Fibroblast of the aortic adventitia (primary cell): ENCODE results near the gene NADK2. TPM values are rescaled to one million over a fixed set of nuclear protein-coding genes. Genes with fewer than 3 reads are reported as not detected.

Experiments
- DNase-seq: peaks from one replicate; pipeline ENCODE4 v3.0.0-alpha.2; 2010; ENCODE audit warnings: low read depth
- H3K4me3 ChIP-seq: 2 replicates; pipeline ENCODE4 v1.5.1; 2011; ENCODE audit warnings: low read depth, mild to moderate bottlenecking, control low read depth, low read length, moderate library complexity
- total RNA-seq: library from RNA; depleted of rRNA; stranded (reverse); fragments of >200 nt; gene quantifications from 2 replicates; pipeline ENCODE4 v1.2.3, GENCODE V29; 2012; ENCODE audit warnings: low replicate concordance
- TF ChIP-seq, protein P1 (sequence below): IDR thresholded peaks from 2 replicates; pipeline ENCODE4 v1.5.1; 2011; ENCODE audit warnings: mild to moderate bottlenecking, low read length, control low read depth, inconsistent platforms; ENCODE audit not compliant: insufficient read depth

Gene NADK2
- total RNA-seq, 1 donor = 29.7 TPM

DNA sequence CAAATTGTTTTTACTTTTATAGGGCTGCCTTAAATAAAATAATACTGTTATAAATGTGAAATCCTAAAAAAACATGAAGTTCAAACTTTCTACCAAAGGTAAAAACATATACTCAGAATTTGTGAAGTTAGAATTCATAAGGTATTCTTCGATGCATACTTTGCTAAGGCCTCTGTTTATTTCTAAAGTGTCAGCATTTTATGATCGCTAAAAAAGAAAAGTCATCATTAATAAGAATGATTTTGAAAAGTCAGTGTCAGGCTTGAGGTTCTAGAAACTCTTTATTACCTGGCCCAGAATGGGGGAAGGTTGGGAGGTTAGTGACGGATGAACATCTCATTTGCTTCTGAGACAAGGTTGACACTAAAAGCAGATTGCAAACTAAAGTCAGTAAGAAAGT lies 26.2 kb upstream of the NADK2 start:
- no peak overlapping the region for H3K4me3 ChIP-seq
- no peak for DNase-seq
- TF ChIP-seq, protein P1, sequence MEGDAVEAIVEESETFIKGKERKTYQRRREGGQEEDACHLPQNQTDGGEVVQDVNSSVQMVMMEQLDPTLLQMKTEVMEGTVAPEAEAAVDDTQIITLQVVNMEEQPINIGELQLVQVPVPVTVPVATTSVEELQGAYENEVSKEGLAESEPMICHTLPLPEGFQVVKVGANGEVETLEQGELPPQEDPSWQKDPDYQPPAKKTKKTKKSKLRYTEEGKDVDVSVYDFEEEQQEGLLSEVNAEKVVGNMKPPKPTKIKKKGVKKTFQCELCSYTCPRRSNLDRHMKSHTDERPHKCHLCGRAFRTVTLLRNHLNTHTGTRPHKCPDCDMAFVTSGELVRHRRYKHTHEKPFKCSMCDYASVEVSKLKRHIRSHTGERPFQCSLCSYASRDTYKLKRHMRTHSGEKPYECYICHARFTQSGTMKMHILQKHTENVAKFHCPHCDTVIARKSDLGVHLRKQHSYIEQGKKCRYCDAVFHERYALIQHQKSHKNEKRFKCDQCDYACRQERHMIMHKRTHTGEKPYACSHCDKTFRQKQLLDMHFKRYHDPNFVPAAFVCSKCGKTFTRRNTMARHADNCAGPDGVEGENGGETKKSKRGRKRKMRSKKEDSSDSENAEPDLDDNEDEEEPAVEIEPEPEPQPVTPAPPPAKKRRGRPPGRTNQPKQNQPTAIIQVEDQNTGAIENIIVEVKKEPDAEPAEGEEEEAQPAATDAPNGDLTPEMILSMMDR = no peak

DNA sequence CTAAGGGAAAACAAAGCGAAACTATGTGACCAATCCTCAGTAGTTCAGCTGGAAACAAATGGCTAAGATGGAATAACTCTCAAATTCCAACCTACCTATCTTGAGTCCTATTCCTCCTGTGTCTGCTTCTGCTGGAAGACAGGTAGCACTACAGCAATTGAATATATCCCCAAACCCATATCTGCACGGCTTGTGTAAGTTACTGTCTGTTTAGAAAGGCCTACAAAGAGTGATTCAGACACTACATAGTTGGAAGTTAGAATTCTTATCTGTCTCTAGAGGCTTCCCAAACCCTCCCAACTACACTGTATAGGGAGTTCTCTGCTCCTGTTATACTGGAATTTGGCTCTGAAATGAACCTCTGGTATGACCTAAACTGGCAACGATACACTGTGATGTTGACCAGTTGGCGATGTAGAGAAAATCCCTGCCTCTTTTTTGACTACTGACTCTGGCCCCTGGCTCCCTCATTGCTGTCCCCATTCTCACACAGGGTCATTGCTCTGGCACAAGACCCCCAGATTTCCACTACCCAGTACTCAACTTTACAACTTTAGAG lies 22.6 kb upstream of the NADK2 start:
- TF ChIP-seq, protein P1 = no peak
- peak; percentile 42 for DNase-seq
- no peak overlapping the region for H3K4me3 ChIP-seq

DNA sequence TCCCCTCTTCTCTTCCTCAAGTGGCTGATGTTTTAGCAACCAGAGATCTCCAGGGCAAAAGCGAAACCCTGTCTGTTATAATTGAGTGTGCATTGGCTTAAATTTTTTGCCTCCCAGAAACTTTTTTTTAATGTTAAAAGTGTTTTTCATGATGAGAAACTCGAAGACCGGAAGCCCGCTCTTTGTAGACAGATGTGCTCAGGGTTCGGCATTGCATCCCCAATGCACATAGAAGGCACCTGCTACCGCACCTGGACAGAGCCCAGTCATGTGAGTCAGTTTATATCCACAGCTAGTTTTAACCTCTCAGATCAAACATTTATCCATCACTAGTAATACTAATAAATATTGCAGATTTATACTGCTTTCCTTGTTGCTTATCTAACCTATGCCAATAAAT lies 19.5 kb upstream of the NADK2 start:
- DNase-seq = no peak
- TF ChIP-seq, protein P1 = no peak
- H3K4me3 ChIP-seq = no peak overlapping the region

DNA sequence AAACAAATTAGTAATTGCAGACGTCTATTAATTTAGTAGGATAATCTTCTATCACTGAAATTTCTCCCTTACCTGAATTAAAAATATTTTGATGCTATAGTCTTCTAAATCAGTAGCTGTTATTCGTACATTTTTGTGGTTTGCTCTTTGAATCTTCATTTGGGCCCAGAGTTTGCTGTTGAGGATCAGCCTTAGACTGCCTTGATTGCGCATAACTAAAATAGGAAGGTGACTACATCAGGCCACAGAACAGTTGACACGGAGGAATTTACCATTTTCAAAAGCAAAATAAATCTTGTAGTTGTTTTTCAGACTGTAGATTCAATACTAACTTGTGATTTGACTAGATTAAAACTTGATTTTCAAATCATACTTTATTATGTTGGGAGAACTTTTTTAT lies 11.8 kb upstream of the NADK2 start:
- no peak for DNase-seq
- no peak overlapping the region for H3K4me3 ChIP-seq
- TF ChIP-seq, protein P1 = no peak

DNA sequence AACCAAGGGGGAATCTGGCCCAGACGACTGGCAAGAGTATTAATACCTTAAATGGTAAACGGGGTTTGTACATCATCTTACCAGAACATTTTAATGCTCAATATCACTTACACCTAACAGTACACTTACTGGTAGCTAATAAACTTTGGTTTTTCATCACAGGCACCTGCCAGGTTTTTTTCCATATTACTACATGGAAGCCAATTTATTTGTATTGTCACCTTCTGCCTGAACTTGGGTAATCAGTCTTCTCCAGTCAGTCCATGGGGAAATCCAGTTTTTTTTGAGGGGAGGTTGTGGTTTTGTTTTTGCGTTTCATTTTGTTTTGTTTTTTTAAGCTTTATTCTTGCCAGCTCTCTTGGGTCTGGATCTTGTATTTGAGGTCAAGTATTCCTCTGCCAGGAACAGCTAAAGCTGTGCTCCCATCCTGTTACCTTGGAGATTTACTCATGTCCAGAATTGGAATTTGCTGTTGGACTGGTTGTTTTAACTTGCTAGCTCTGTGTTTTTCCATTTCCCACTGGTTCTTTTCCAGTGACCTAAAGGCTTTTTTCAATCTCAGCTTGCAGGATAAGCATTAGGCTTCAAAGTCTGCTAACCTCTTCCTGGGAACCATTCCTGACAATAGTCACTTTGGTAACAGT lies 11.1 kb upstream of the NADK2 start:
- peak; percentile 79 for DNase-seq
- H3K4me3 ChIP-seq = no peak overlapping the region
- TF ChIP-seq, protein P1 = no peak

DNA sequence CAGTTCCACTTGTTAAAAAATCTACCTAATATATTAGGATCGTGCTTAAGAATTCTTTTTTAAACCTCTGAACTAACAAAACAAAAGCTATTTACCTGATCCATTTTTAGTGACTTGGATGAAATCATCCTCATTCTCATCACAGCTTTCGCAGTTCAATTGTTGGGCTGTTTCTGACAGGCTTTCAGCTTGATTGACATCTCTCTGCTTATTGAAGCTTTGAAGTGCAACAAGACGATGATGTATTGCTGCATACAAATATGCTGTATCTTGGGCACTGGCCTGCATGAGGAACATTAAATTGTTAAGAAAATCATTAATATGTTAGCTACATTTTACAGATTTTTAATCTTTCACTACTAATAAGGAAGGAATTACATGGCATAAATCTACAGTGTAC lies 9.5 kb upstream of the NADK2 start:
- no peak overlapping the region for H3K4me3 ChIP-seq
- DNase-seq = no peak
- TF ChIP-seq, protein P1 = no peak

DNA sequence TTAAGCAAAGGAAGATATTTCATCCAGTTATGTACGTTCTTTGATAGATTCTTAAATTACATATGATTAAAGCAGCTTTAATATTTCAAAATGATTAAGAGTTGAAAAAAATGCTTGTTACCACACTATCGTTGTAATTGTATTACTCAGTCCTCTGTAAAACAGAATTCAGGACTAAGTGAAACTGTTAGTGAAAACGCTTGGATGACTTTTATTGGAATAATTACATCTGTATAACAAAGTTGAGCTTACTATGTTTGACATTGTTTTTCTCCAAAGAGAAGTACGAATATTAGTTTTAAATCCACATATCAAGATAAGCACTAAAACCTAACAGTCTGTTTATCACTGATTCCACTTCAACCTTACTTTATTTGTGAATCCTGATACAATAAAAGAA lies 8.7 kb upstream of the NADK2 start:
- TF ChIP-seq, protein P1 = no peak
- no peak for DNase-seq
- no peak overlapping the region for H3K4me3 ChIP-seq
